Bronchial epithelial cell (primary cell): ENCODE data around the gene CAPNS2. TPM values are rescaled to one million over a fixed set of nuclear protein-coding genes. Genes with fewer than 3 reads are reported as not detected.
"Not testable (repeated sequence)": the region's sequence is repeated elsewhere in the genome, so short reads cannot be mapped to it uniquely, and the experiment has no call there.

Source experiments
- DNase-seq: peaks from one replicate; pipeline ENCODE4 v3.0.0-alpha.2; 2010; ENCODE audit warnings: low read depth
- FAIRE-seq: peaks from 2 replicates; lab custom pipeline; 2011; peaks lifted over from hg19 to GRCh38; lab: Jason Lieb, UNC
- H3K27me3 ChIP-seq: 2 replicates; pipeline ENCODE4 v1.5.1; 2011; ENCODE audit warnings: low read length; ENCODE audit not compliant: control insufficient read depth, insufficient read depth
- H3K36me3 ChIP-seq: 2 replicates; pipeline ENCODE4 v1.5.1; 2011; ENCODE audit warnings: low read length; ENCODE audit not compliant: control insufficient read depth, insufficient read depth
- H3K4me3 ChIP-seq: 2 replicates; pipeline ENCODE4 v1.5.1; 2011; ENCODE audit warnings: mild to moderate bottlenecking, low read depth, low read length, control low read depth
- CTCF ChIP-seq: IDR thresholded peaks from 2 replicates; pipeline ENCODE4 v1.5.1; 2011; ENCODE audit warnings: mild to moderate bottlenecking, moderate library complexity, low read length, control low read depth, inconsistent platforms; ENCODE audit not compliant: insufficient read depth, severe bottlenecking
- total RNA-seq: library from RNA; depleted of rRNA; stranded (reverse); fragments of >200 nt; gene quantifications from 2 replicates; pipeline ENCODE4 v1.2.1, GENCODE V29; 2014

The CAPNS2 gene
- total RNA-seq, 1 donor from 2014 or later = 29.2 TPM

- Histone ChIP-seq H3K27me3 (no peaks in the 10 kb centered on the region), H3K36me3 (no peaks in the 10 kb centered on the region), H3K4me3 (no peak overlapping the region)
- FAIRE-seq (no peak), DNase-seq (peak; percentile 24)
- no peak for TF ChIP-seq CTCF
Measured at GRCh38 chr16:55605754-55606336, 39.4 kb downstream of the CAPNS2 start.

GRCh38 chr16:55613613-55614335, 47.3 kb downstream of the CAPNS2 start:
- Histone ChIP-seq H3K27me3 (no peaks in the 10 kb centered on the region), H3K4me3 (no peak overlapping the region), H3K36me3 (no peaks in the 10 kb centered on the region)
- FAIRE-seq = no peak
- no peak for DNase-seq
- TF ChIP-seq CTCF = no peak

GRCh38 chr16:55615071-55615470, 48.6 kb downstream of the CAPNS2 start:
- DNase-seq = no peak
- H3K27me3 ChIP-seq = no peaks in the 10 kb centered on the region
- TF ChIP-seq CTCF = no peak
- H3K4me3 ChIP-seq = no peak overlapping the region
- no peak for FAIRE-seq
- H3K36me3 ChIP-seq = no peaks in the 10 kb centered on the region

- not testable (repeated sequence) for H3K27me3 ChIP-seq, H3K36me3 ChIP-seq, H3K4me3 ChIP-seq, DNase-seq
- peak; percentile 76 for FAIRE-seq
Measured at GRCh38 chr16:55615670-55616069, 49.2 kb downstream of the CAPNS2 start.

Other genes with a start within 250 kb of the CAPNS2 start
- not detected in 2 replicates for gene IRX6, start 242.5 kb upstream of the CAPNS2 start, total RNA-seq
- gene MMP2, start 87.5 kb upstream of the CAPNS2 start, total RNA-seq = 5.8 and 12.4 TPM in 2 replicates
- gene LPCAT2, start 57.6 kb upstream of the CAPNS2 start, total RNA-seq = 11.8 TPM in 2 replicates
- 0.26 and 0.38 TPM in 2 replicates for gene SLC6A2, start 89.3 kb downstream of the CAPNS2 start, total RNA-seq